DMS153 treated with DMSO at 0.1 percent for 48 hours (cell line): Measurements from ENCODE around the gene TOE1.

ENCODE experiments used
- DNase-seq: peaks from one replicate; lab custom pipeline; 2025; ENCODE audit not compliant: unreplicated experiment; lab: John Stamatoyannopoulos, UW

TOE1 gene

GRCh38 chr1:45326627-45327623 is 13.0 kb upstream of the TOE1 start, which contains the start of gene HPDL:
Gene HPDL, plus strand, starts transcription at chr1:45326895. Its CDS starts 254 bp downstream, at chr1:45327149.
- DNase-seq: peak; percentile 66

GRCh38 chr1:45327644-45328515 is 12.1 kb upstream of the TOE1 start:
- DNase-seq: no peak

GRCh38 chr1:45328680-45329079 is 11.3 kb upstream of the TOE1 start:
- DNase-seq: no peak

GRCh38 chr1:45329445-45329844 is 10.5 kb upstream of the TOE1 start:
- DNase-seq: no peak

- DNase-seq: no peak
These were observed 8.3 kb upstream of the TOE1 start for GRCh38 chr1:45331436-45332345.

- no peak for DNase-seq
These were observed 7.6 kb upstream of the TOE1 start for GRCh38 chr1:45332346-45332720.

- no peak for DNase-seq
These were observed 5.4 kb upstream of the TOE1 start for GRCh38 chr1:45334308-45335245.

GRCh38 chr1:45335855-45336324 is 4.1 kb upstream of the TOE1 start:
- DNase-seq: no peak

- no peak for DNase-seq
These were observed 2.2 kb upstream of the TOE1 start for GRCh38 chr1:45337630-45338325.

GRCh38 chr1:45340816-45341466 is 971 bp downstream of the TOE1 start:
- DNase-seq: no peak

GRCh38 chr1:45344499-45344898 is 4.5 kb downstream of the TOE1 start:
- no peak for DNase-seq

GRCh38 chr1:45345014-45345413 is 5.0 kb downstream of the TOE1 start:
- DNase-seq: no peak

- DNase-seq: no peak
These were observed 6.5 kb downstream of the TOE1 start for GRCh38 chr1:45346473-45346872.

GRCh38 chr1:45348020-45348419 is 8.1 kb downstream of the TOE1 start:
- DNase-seq: no peak

- DNase-seq: no peak
These were observed 8.6 kb downstream of the TOE1 start for GRCh38 chr1:45348609-45348965.

GRCh38 chr1:45348966-45349677 is 9.2 kb downstream of the TOE1 start:
- no peak for DNase-seq

GRCh38 chr1:45351508-45351907 is 11.5 kb downstream of the TOE1 start:
- DNase-seq: no peak

- DNase-seq: no peak
These were observed 13.7 kb downstream of the TOE1 start for GRCh38 chr1:45353685-45354084.
